Activated CD8-positive, alpha-beta memory T cell treated with anti-CD3 and anti-CD28 coated beads, Interleukin-2, amount 10 ng/mL, durations not matched to agents 7 days and 5 days (primary cell): ENCODE data around the gene P2RY14. TPM values are rescaled to one million over a fixed set of nuclear protein-coding genes. Genes with fewer than 3 reads are reported as not detected.
"Not testable (repeated sequence)": the region's sequence is repeated elsewhere in the genome, so short reads cannot be mapped to it uniquely, and the experiment has no call there.

ENCODE experiments used
- ATAC-seq: fragments of 150-1000 bp; cut with Tn5 transposase; one replicate; pipeline ENCODE4 v1.10.0; 2021; ENCODE audit warnings: moderate library complexity
- CTCF ChIA-PET: fragments of 350-600 bp; sonication (Branson Sonifier 250); formaldehyde crosslinking; loops from one replicate; lab custom pipeline; 2021; ENCODE audit warnings: antibody characterized with exemption; lab: Charles Lee
- DNase-seq: peaks from one replicate; pipeline ENCODE4 v3.0.0-alpha.2; 2020
- H3K27ac Mint-ChIP-seq: one replicate; pipeline ENCODE4 v1.8.0; 2021; ENCODE audit warnings: mild to moderate bottlenecking, mixed read lengths
- H3K27me3 Mint-ChIP-seq: one replicate; pipeline ENCODE4 v1.8.0; 2021; ENCODE audit warnings: mixed read lengths
- H3K36me3 Mint-ChIP-seq: one replicate; pipeline ENCODE4 v1.8.0; 2021; ENCODE audit warnings: mild to moderate bottlenecking, mixed read lengths
- H3K4me1 Mint-ChIP-seq: one replicate; pipeline ENCODE4 v1.8.0; 2021; ENCODE audit warnings: mixed read lengths
- H3K4me3 Mint-ChIP-seq: one replicate; pipeline ENCODE4 v1.8.0; 2021; ENCODE audit warnings: mild to moderate bottlenecking, moderate library complexity, mixed read lengths
- H3K9me3 Mint-ChIP-seq: one replicate; pipeline ENCODE4 v1.8.0; 2022; ENCODE audit warnings: low read depth, mixed read lengths
- total RNA-seq, 2 experiments: library from RNA; stranded (reverse); gene quantifications; one replicate each; pipeline ENCODE4 v1.2.3, GENCODE V29; 2021

Gene P2RY14
- total RNA-seq, 2 experiments from 2014 or later, result 2.2 to 4.7 TPM

GRCh38 chr3:151234825-151235224 lies 43.5 kb downstream of the P2RY14 start:
- no peak overlapping the region for H3K27ac Mint-ChIP-seq
- H3K4me3 Mint-ChIP-seq, result no peak overlapping the region
- peaks cover 6% of the 10 kb centered on the region for H3K36me3 Mint-ChIP-seq
- ATAC-seq (no peak), DNase-seq (no peak)
- H3K9me3 Mint-ChIP-seq, result no peaks in the 10 kb centered on the region
- CTCF ChIA-PET, result interaction anchor here (0.9 to 13.4 kb wide), 5 partner anchors 34 to 67 kb away, joined by 3 to 222 read pairs (median 9); partner anchors contain the start of gene P2RY14
- peaks cover 20% of the 10 kb centered on the region for H3K4me1 Mint-ChIP-seq
- H3K27me3 Mint-ChIP-seq, result no peaks in the 10 kb centered on the region

GRCh38 chr3:151232991-151233390 lies 45.4 kb downstream of the P2RY14 start:
- DNase-seq (no peak), ATAC-seq (no peak)
- no peaks in the 10 kb centered on the region for H3K9me3 Mint-ChIP-seq
- H3K4me1 Mint-ChIP-seq, result peaks cover 29% of the 10 kb centered on the region
- H3K27me3 Mint-ChIP-seq, result no peaks in the 10 kb centered on the region
- CTCF ChIA-PET, result interaction anchor here (0.7 to 13.4 kb wide), 4 partner anchors 34 to 66 kb away, joined by 3 to 222 read pairs (median 10); partner anchors contain the start of gene P2RY14
- H3K27ac Mint-ChIP-seq, result no peak overlapping the region
- peaks cover 6% of the 10 kb centered on the region for H3K36me3 Mint-ChIP-seq
- no peak overlapping the region for H3K4me3 Mint-ChIP-seq

- CTCF ChIA-PET, result interaction anchor here (1.2 to 13.4 kb wide), 3 partner anchors 46 to 65 kb away, joined by 3 to 222 read pairs (median 18); partner anchors contain the start of gene P2RY14
- not testable (repeated sequence) for H3K27ac Mint-ChIP-seq, ATAC-seq
Measured at GRCh38 chr3:151232403-151232802, 45.9 kb downstream of the P2RY14 start.

GRCh38 chr3:151230646-151231045 lies 47.7 kb downstream of the P2RY14 start:
- peak overlapping the region; percentile 68 for H3K27ac Mint-ChIP-seq
- ATAC-seq, result peak; percentile 37
- CTCF ChIA-PET, result interaction anchor here (0.8 to 13.4 kb wide), 13 partner anchors 14 to 91 kb away, joined by 3 to 222 read pairs (median 4); partner anchors contain the start of gene P2RY14
- no peak for DNase-seq
- peak overlapping the region; percentile 50 for H3K4me3 Mint-ChIP-seq
- peaks cover 49% of the 10 kb centered on the region for H3K4me1 Mint-ChIP-seq
- H3K9me3 Mint-ChIP-seq, result no peaks in the 10 kb centered on the region
- H3K36me3 Mint-ChIP-seq, result peaks cover 6% of the 10 kb centered on the region
- no peaks in the 10 kb centered on the region for H3K27me3 Mint-ChIP-seq

More at GRCh38 chr3:151232403-151232802, 45.9 kb downstream of the P2RY14 start:
- H3K9me3 Mint-ChIP-seq, H3K27me3 Mint-ChIP-seq, DNase-seq, H3K36me3 Mint-ChIP-seq, H3K4me3 Mint-ChIP-seq: not testable (repeated sequence)
- peaks cover 35% of the 10 kb centered on the region for H3K4me1 Mint-ChIP-seq

GRCh38 chr3:151228666-151229040 lies 49.7 kb downstream of the P2RY14 start:
- Mint-ChIP-seq H3K36me3 (peaks cover 5% of the 10 kb centered on the region), H3K27me3 (no peaks in the 10 kb centered on the region), H3K9me3 (no peaks in the 10 kb centered on the region), H3K27ac (peak overlapping the region; percentile 77), H3K4me3 (no peak overlapping the region), H3K4me1 (peaks cover 58% of the 10 kb centered on the region)
- CTCF ChIA-PET, result interaction anchor here (0.8 to 13.4 kb wide), 34 partner anchors 10 to 1244 kb away, joined by 3 to 222 read pairs (median 5); partner anchors contain the start of gene P2RY14
- DNase-seq (no peak), ATAC-seq (no peak)

- H3K9me3 Mint-ChIP-seq, result no peaks in the 10 kb centered on the region
- peaks cover 7% of the 10 kb centered on the region for H3K36me3 Mint-ChIP-seq
- H3K4me3 Mint-ChIP-seq, result peak overlapping the region; percentile 34
- no peaks in the 10 kb centered on the region for H3K27me3 Mint-ChIP-seq
- DNase-seq (peak; percentile 89), ATAC-seq (peak; percentile 89)
- H3K27ac Mint-ChIP-seq, result peak overlapping the region; percentile 77
- H3K4me1 Mint-ChIP-seq, result peaks cover 58% of the 10 kb centered on the region
- CTCF ChIA-PET, result interaction anchor here (0.6 to 13.4 kb wide), 37 partner anchors 10 to 1244 kb away, joined by 3 to 222 read pairs (median 5); partner anchors contain the start of gene P2RY14
Measured at GRCh38 chr3:151227807-151228665, 50.3 kb downstream of the P2RY14 start.

GRCh38 chr3:151227266-151227806 lies 51.0 kb downstream of the P2RY14 start:
- peaks cover 11% of the 10 kb centered on the region for H3K36me3 Mint-ChIP-seq
- peaks cover 58% of the 10 kb centered on the region for H3K4me1 Mint-ChIP-seq
- peaks cover 7% of the 10 kb centered on the region for H3K9me3 Mint-ChIP-seq
- peak; percentile 31 for ATAC-seq
- H3K27me3 Mint-ChIP-seq, result no peaks in the 10 kb centered on the region
- peak overlapping the region; percentile 34 for H3K4me3 Mint-ChIP-seq
- peak overlapping the region; percentile 77 for H3K27ac Mint-ChIP-seq
- no peak for DNase-seq
- CTCF ChIA-PET, result interaction anchor here (0.8 to 13.4 kb wide), 24 partner anchors 10 to 692 kb away, joined by 3 to 222 read pairs (median 6); partner anchors contain the start of gene P2RY14

GRCh38 chr3:151226825-151227224 lies 51.5 kb downstream of the P2RY14 start:
- no peak for DNase-seq
- CTCF ChIA-PET, result interaction anchor here (0.8 to 13.4 kb wide), 20 partner anchors 9 to 692 kb away, joined by 3 to 222 read pairs (median 7); partner anchors contain the start of gene P2RY14
- H3K4me1 Mint-ChIP-seq, result peaks cover 55% of the 10 kb centered on the region
- no peak for ATAC-seq
- H3K9me3 Mint-ChIP-seq, result peaks cover 10% of the 10 kb centered on the region
- H3K27ac Mint-ChIP-seq, result peak overlapping the region; percentile 77
- peaks cover 16% of the 10 kb centered on the region for H3K36me3 Mint-ChIP-seq
- no peaks in the 10 kb centered on the region for H3K27me3 Mint-ChIP-seq
- H3K4me3 Mint-ChIP-seq, result no peak overlapping the region

GRCh38 chr3:151226088-151226563 lies 52.2 kb downstream of the P2RY14 start:
- Mint-ChIP-seq H3K4me3 (no peak overlapping the region), H3K9me3 (peaks cover 12% of the 10 kb centered on the region), H3K27me3 (no peaks in the 10 kb centered on the region), H3K36me3 (peaks cover 21% of the 10 kb centered on the region), H3K27ac (peak overlapping the region; percentile 48), H3K4me1 (peaks cover 54% of the 10 kb centered on the region)
- CTCF ChIA-PET, result interaction anchor here (1.2 to 13.4 kb wide), 10 partner anchors 9 to 102 kb away, joined by 5 to 222 read pairs (median 10); partner anchors contain the start of gene P2RY14
- ATAC-seq, result no peak
- DNase-seq, result no peak

- ATAC-seq (no peak), DNase-seq (no peak)
- H3K4me1 Mint-ChIP-seq, result peaks cover 46% of the 10 kb centered on the region
- H3K4me3 Mint-ChIP-seq, result no peak overlapping the region
- H3K27ac Mint-ChIP-seq, result peak overlapping the region; percentile 48
- CTCF ChIA-PET, result interaction anchor here (0.9 to 13.4 kb wide), 10 partner anchors 8 to 103 kb away, joined by 4 to 222 read pairs (median 7); partner anchors contain the start of gene P2RY14
- peaks cover 29% of the 10 kb centered on the region for H3K36me3 Mint-ChIP-seq
- no peaks in the 10 kb centered on the region for H3K27me3 Mint-ChIP-seq
- H3K9me3 Mint-ChIP-seq, result peaks cover 19% of the 10 kb centered on the region
Measured at GRCh38 chr3:151225040-151225975, 53.0 kb downstream of the P2RY14 start.

GRCh38 chr3:151224268-151224866 lies 54.0 kb downstream of the P2RY14 start:
- CTCF ChIA-PET, result interaction anchor here (0.6 to 13.4 kb wide), 9 partner anchors 9 to 104 kb away, joined by 3 to 222 read pairs (median 7); partner anchors contain the start of gene P2RY14
- H3K4me1 Mint-ChIP-seq, result peaks cover 45% of the 10 kb centered on the region
- H3K4me3 Mint-ChIP-seq, result no peak overlapping the region
- DNase-seq (no peak), ATAC-seq (no peak)
- peaks cover 29% of the 10 kb centered on the region for H3K36me3 Mint-ChIP-seq
- H3K27me3 Mint-ChIP-seq, result no peaks in the 10 kb centered on the region
- H3K9me3 Mint-ChIP-seq, result peaks cover 19% of the 10 kb centered on the region
- H3K27ac Mint-ChIP-seq, result peak overlapping the region; percentile 16
